ENCODE data around the gene ANGPTL4. TPM values are rescaled to one million over a fixed set of nuclear protein-coding genes. Genes with fewer than 3 reads are reported as not detected.

Gene ANGPTL4
- total and polyA plus RNA-seq, 2 donors (not counting 1 experiment from before 2014, with no cell fraction given) = 1.7 to 6.6 TPM

GRCh38 chr19:8336660-8337059, 27.3 kb upstream of the ANGPTL4 start:
- H3K4me3 ChIP-seq (replicated peaks in 1 of 4; ENCODE audit: control extremely low read depth in 1 of 4, insufficient read depth in 1 of 4, low read depth in 3 of 4, low read length in 4 of 4) = no peak overlapping the region
- TF ChIP-seq EZH2 (IDR thresholded peaks at IDR 0.05; ENCODE audit: low read length, missing control alignments) (no peak), CTCF (conservative IDR thresholded peaks at IDR 0.05 in 1 of 2, IDR thresholded peaks at IDR 0.05 in 1 of 2; ENCODE audit: low read depth in 1 of 2, low read length in 2 of 2) (no peak)
- H3K9ac ChIP-seq (ENCODE audit: insufficient read depth, low read length) = no peak overlapping the region
- no peaks in the 10 kb centered on the region for H3K79me2 ChIP-seq (ENCODE audit: control insufficient read depth, insufficient read depth, low read length)
- peaks cover 24% of the 10 kb centered on the region for H3K27me3 ChIP-seq (ENCODE audit: control insufficient read depth, insufficient read depth, low read length)
- no peak overlapping the region for H3K27ac ChIP-seq (ENCODE audit: insufficient read depth, low read length)
- no peaks in the 10 kb centered on the region for H4K20me1 ChIP-seq (ENCODE audit: control insufficient read depth, extremely low read depth, insufficient read depth, low read length)
- no peaks in the 10 kb centered on the region for H3K36me3 ChIP-seq (ENCODE audit: control insufficient read depth, insufficient read depth, low read length)
- H2AFZ ChIP-seq (ENCODE audit: low read length) = no peak overlapping the region
- no peak overlapping the region for H3K4me2 ChIP-seq (ENCODE audit: extremely low read depth, insufficient read depth, low read length)
- H3K4me1 ChIP-seq (ENCODE audit: control insufficient read depth, extremely low read depth, insufficient read depth, low read length) = peaks cover 3% of the 10 kb centered on the region
- DNase-seq (ENCODE audit: low read depth in 2 of 2) = no peak
- no peaks in the 10 kb centered on the region for H3K9me3 ChIP-seq (ENCODE audit: control insufficient read depth, insufficient read depth, low read depth, low read length)

GRCh38 chr19:8337728-8338127, 26.2 kb upstream of the ANGPTL4 start:
- no peak for DNase-seq (ENCODE audit: low read depth in 2 of 2)
- H3K9me3 ChIP-seq (ENCODE audit: control insufficient read depth, insufficient read depth, low read depth, low read length) = no peaks in the 10 kb centered on the region
- no peaks in the 10 kb centered on the region for H3K79me2 ChIP-seq (ENCODE audit: control insufficient read depth, insufficient read depth, low read length)
- H4K20me1 ChIP-seq (ENCODE audit: control insufficient read depth, extremely low read depth, insufficient read depth, low read length) = no peaks in the 10 kb centered on the region
- peaks cover 3% of the 10 kb centered on the region for H3K4me1 ChIP-seq (ENCODE audit: control insufficient read depth, extremely low read depth, insufficient read depth, low read length)
- no peak overlapping the region for H3K4me2 ChIP-seq (ENCODE audit: extremely low read depth, insufficient read depth, low read length)
- H3K27me3 ChIP-seq (ENCODE audit: control insufficient read depth, insufficient read depth, low read length) = peaks cover 29% of the 10 kb centered on the region
- no peaks in the 10 kb centered on the region for H3K36me3 ChIP-seq (ENCODE audit: control insufficient read depth, insufficient read depth, low read length)
- no peak overlapping the region for H3K9ac ChIP-seq (ENCODE audit: insufficient read depth, low read length)
- H3K4me3 ChIP-seq (replicated peaks in 1 of 4; ENCODE audit: control extremely low read depth in 1 of 4, insufficient read depth in 1 of 4, low read depth in 3 of 4, low read length in 4 of 4) = no peak overlapping the region
- TF ChIP-seq EZH2 (IDR thresholded peaks at IDR 0.05; ENCODE audit: low read length, missing control alignments) = no peak
- no peak for TF ChIP-seq CTCF (conservative IDR thresholded peaks at IDR 0.05 in 1 of 2, IDR thresholded peaks at IDR 0.05 in 1 of 2; ENCODE audit: low read depth in 1 of 2, low read length in 2 of 2)
- H3K27ac ChIP-seq (ENCODE audit: insufficient read depth, low read length) = no peak overlapping the region
- H2AFZ ChIP-seq (ENCODE audit: low read length) = no peak overlapping the region

- H3K9ac ChIP-seq (ENCODE audit: insufficient read depth, low read length) = no peak overlapping the region
- no peaks in the 10 kb centered on the region for H4K20me1 ChIP-seq (ENCODE audit: control insufficient read depth, extremely low read depth, insufficient read depth, low read length)
- peaks cover 3% of the 10 kb centered on the region for H3K4me1 ChIP-seq (ENCODE audit: control insufficient read depth, extremely low read depth, insufficient read depth, low read length)
- TF ChIP-seq CTCF (conservative IDR thresholded peaks at IDR 0.05 in 1 of 2, IDR thresholded peaks at IDR 0.05 in 1 of 2; ENCODE audit: low read depth in 1 of 2, low read length in 2 of 2) (no peak), EZH2 (IDR thresholded peaks at IDR 0.05; ENCODE audit: low read length, missing control alignments) (no peak)
- no peaks in the 10 kb centered on the region for H3K9me3 ChIP-seq (ENCODE audit: control insufficient read depth, insufficient read depth, low read depth, low read length)
- H3K27me3 ChIP-seq (ENCODE audit: control insufficient read depth, insufficient read depth, low read length) = peaks cover 22% of the 10 kb centered on the region
- no peak overlapping the region for H3K27ac ChIP-seq (ENCODE audit: insufficient read depth, low read length)
- no peak overlapping the region for H2AFZ ChIP-seq (ENCODE audit: low read length)
- H3K36me3 ChIP-seq (ENCODE audit: control insufficient read depth, insufficient read depth, low read length) = no peaks in the 10 kb centered on the region
- no peak overlapping the region for H3K4me3 ChIP-seq (replicated peaks in 1 of 4; ENCODE audit: control extremely low read depth in 1 of 4, insufficient read depth in 1 of 4, low read depth in 3 of 4, low read length in 4 of 4)
- no peaks in the 10 kb centered on the region for H3K79me2 ChIP-seq (ENCODE audit: control insufficient read depth, insufficient read depth, low read length)
- no peak for DNase-seq (ENCODE audit: low read depth in 2 of 2)
- H3K4me2 ChIP-seq (ENCODE audit: extremely low read depth, insufficient read depth, low read length) = no peak overlapping the region
Observed at GRCh38 chr19:8338835-8339234, 25.1 kb upstream of the ANGPTL4 start.
